ENCODE results near the gene FAM171A2. TPM values are rescaled to one million over a fixed set of nuclear protein-coding genes. Genes with fewer than 3 reads are reported as not detected.

Gene FAM171A2
- total RNA-seq, 4 donors from 2014 or later: 1.0 to 8.1 (median 5.2) TPM

- Histone ChIP-seq H3K36me3 (no peaks in the 10 kb centered on the region), H3K27me3 (peaks cover 0 to 16% of the 10 kb centered on the region in 2 donors), H3K27ac (no peak overlapping the region), H3K9me3 (no peaks in the 10 kb centered on the region), H3K4me1 (peaks cover 0 to 19% (median 14%) of the 10 kb centered on the region in 4 donors), H3K4me3 (no peak overlapping the region)
- 87 to 94% methylated on average over 6 to 11 of the region's 15 CpGs for WGBS, 2 donors
- DNase-seq (ENCODE audit: low spot score in 2 of 2): no peak
- TF ChIP-seq POLR2A (IDR thresholded peaks at IDR 0.05): no peak
- TF ChIP-seq, protein P1, sequence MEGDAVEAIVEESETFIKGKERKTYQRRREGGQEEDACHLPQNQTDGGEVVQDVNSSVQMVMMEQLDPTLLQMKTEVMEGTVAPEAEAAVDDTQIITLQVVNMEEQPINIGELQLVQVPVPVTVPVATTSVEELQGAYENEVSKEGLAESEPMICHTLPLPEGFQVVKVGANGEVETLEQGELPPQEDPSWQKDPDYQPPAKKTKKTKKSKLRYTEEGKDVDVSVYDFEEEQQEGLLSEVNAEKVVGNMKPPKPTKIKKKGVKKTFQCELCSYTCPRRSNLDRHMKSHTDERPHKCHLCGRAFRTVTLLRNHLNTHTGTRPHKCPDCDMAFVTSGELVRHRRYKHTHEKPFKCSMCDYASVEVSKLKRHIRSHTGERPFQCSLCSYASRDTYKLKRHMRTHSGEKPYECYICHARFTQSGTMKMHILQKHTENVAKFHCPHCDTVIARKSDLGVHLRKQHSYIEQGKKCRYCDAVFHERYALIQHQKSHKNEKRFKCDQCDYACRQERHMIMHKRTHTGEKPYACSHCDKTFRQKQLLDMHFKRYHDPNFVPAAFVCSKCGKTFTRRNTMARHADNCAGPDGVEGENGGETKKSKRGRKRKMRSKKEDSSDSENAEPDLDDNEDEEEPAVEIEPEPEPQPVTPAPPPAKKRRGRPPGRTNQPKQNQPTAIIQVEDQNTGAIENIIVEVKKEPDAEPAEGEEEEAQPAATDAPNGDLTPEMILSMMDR (IDR thresholded peaks at IDR 0.05): no peak
- no peak for TF ChIP-seq EP300 (IDR thresholded peaks at IDR 0.05)
Observed at GRCh38 chr17:44383363-44383762, 19.7 kb upstream of the FAM171A2 start.

DNA sequence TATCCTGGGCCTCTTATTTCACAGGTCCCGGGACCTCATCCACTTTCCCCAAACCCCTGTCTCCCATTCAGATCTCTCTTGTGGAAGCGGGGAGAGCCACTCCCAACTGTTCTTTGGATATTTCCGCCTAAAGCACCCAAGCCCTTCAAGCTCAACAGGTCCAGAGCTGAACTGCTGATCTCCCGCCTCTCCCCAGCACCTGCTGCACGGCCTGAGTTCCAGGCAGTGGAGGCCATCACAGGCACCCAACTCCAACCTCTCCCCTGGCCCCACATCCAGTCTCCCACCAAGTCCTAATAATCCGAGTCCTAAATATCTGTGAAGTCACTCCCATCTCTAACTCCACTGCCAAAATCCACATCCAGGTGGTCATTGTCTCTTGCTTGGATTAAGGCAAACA lies 19.3 kb upstream of the FAM171A2 start:
- H3K9me3 ChIP-seq: no peaks in the 10 kb centered on the region
- DNase-seq (ENCODE audit: low spot score in 2 of 2): no peak
- peaks cover 0 to 16% of the 10 kb centered on the region in 2 donors for H3K27me3 ChIP-seq
- TF ChIP-seq, protein P1 (IDR thresholded peaks at IDR 0.05): no peak
- TF ChIP-seq EP300 (IDR thresholded peaks at IDR 0.05) (no peak), POLR2A (IDR thresholded peaks at IDR 0.05) (no peak)
- no peaks in the 10 kb centered on the region for H3K36me3 ChIP-seq
- no peak overlapping the region for H3K4me3 ChIP-seq
- WGBS, 2 donors: 83 to 84% methylated on average over 6 of the region's 6 CpGs
- peaks cover 0 to 19% (median 14%) of the 10 kb centered on the region in 4 donors for H3K4me1 ChIP-seq
- H3K27ac ChIP-seq: no peak overlapping the region

GRCh38 chr17:44381810-44382305 lies 18.2 kb upstream of the FAM171A2 start:
- no peak for DNase-seq (ENCODE audit: low spot score in 2 of 2)
- Histone ChIP-seq H3K36me3 (no peaks in the 10 kb centered on the region), H3K4me1 (peaks cover 0 to 19% (median 14%) of the 10 kb centered on the region in 4 donors), H3K27me3 (peaks cover 0 to 16% of the 10 kb centered on the region in 2 donors), H3K27ac (no peak overlapping the region), H3K4me3 (no peak overlapping the region), H3K9me3 (no peaks in the 10 kb centered on the region)
- no peak for TF ChIP-seq POLR2A (IDR thresholded peaks at IDR 0.05)
- TF ChIP-seq, protein P1 (IDR thresholded peaks at IDR 0.05): no peak
- TF ChIP-seq EP300 (IDR thresholded peaks at IDR 0.05): no peak
- 79 to 83% methylated on average over 4 of the region's 4 CpGs for WGBS, 2 donors

DNA sequence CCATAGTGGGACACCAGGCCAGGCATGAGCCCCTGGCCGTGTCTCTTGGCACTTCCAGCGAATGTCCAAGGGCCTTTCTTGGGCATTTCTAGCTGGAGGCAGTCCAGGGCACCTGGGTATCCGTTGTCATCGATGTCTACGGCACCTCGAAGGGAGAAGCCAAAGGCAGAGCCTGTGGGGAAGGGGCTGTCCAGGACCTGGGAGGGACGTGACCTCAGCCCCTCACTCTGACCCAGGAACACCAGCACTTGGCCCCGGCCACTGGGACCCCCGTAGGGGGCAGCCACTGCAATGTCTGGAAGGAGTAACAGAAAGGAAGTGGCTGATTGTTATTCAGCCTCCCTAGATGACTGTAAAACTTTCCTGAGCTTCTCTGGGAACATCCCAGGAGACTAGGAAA lies 17.1 kb upstream of the FAM171A2 start:
- H3K27me3 ChIP-seq: peaks cover 0 to 11% of the 10 kb centered on the region in 2 donors
- DNase-seq (ENCODE audit: low spot score in 2 of 2): no peak
- H3K4me3 ChIP-seq: no peak overlapping the region
- H3K36me3 ChIP-seq: no peaks in the 10 kb centered on the region
- peaks cover 0 to 27% (median 10%) of the 10 kb centered on the region in 4 donors for H3K4me1 ChIP-seq
- no peak overlapping the region for H3K27ac ChIP-seq
- no peak for TF ChIP-seq POLR2A (IDR thresholded peaks at IDR 0.05)
- TF ChIP-seq, protein P1 (IDR thresholded peaks at IDR 0.05): no peak
- TF ChIP-seq EP300 (IDR thresholded peaks at IDR 0.05): no peak
- H3K9me3 ChIP-seq: no peaks in the 10 kb centered on the region
- WGBS, 2 donors: 63 to 68% methylated on average over 8 to 9 of the region's 9 CpGs

- H3K4me3 ChIP-seq: no peak overlapping the region
- TF ChIP-seq, protein P1 (IDR thresholded peaks at IDR 0.05): no peak
- TF ChIP-seq EP300 (IDR thresholded peaks at IDR 0.05) (no peak), POLR2A (IDR thresholded peaks at IDR 0.05) (no peak)
- H3K36me3 ChIP-seq: no peaks in the 10 kb centered on the region
- DNase-seq (ENCODE audit: low spot score in 2 of 2): no peak
- peaks cover 0 to 5% of the 10 kb centered on the region in 2 donors for H3K27me3 ChIP-seq
- 80 to 93% methylated on average over 2 to 10 of the region's 10 CpGs for WGBS, 2 donors
- peaks cover 0 to 27% (median 3%) of the 10 kb centered on the region in 4 donors for H3K4me1 ChIP-seq
- no peak overlapping the region for H3K27ac ChIP-seq
- H3K9me3 ChIP-seq: no peaks in the 10 kb centered on the region
Observed at GRCh38 chr17:44379887-44380286, 16.2 kb upstream of the FAM171A2 start.

Measured in tibial nerve (tissue), 4 donors.